HepG2 (cell line): ENCODE measurements around the gene TBL2. TPM values are rescaled to one million over a fixed set of nuclear protein-coding genes. Genes with fewer than 3 reads are reported as not detected.

Experiments used
- AKAP8 ChIP-seq: sonication (generic); formaldehyde crosslinking; IDR thresholded peaks from 2 replicates; pipeline ENCODE4 v1.5.1; 2020; ENCODE audit warnings: mild to moderate bottlenecking, missing genetic modification reagents
- ARID2 ChIP-seq: sonication (generic); formaldehyde crosslinking; IDR thresholded peaks from 2 replicates; pipeline ENCODE4 v1.8.1; 2022; ENCODE audit warnings: mild to moderate bottlenecking, missing genetic modification reagents, borderline replicate concordance
- ERF ChIP-seq: IDR thresholded peaks from 2 replicates; pipeline ENCODE4 v1.6.1; 2018; ENCODE audit warnings: missing biosample characterization, missing genetic modification reagents
- GZF1 ChIP-seq: sonication (generic); formaldehyde crosslinking; IDR thresholded peaks from 2 replicates; pipeline ENCODE4 v1.5.1; 2020; ENCODE audit warnings: mild to moderate bottlenecking, missing genetic modification reagents
- HIVEP1 ChIP-seq: sonication (generic); formaldehyde crosslinking; IDR thresholded peaks from 2 replicates; pipeline ENCODE4 v1.4.0; 2020; ENCODE audit warnings: mild to moderate bottlenecking, missing genetic modification reagents
- HNRNPLL ChIP-seq: fragments of 200-400 bp; formaldehyde crosslinking; IDR thresholded peaks from 2 replicates; pipeline ENCODE4 v1.6.1; 2017; ENCODE audit warnings: mild to moderate bottlenecking, low read depth, low read length; ENCODE audit not compliant: poor library complexity, severe bottlenecking
- HOXA7 ChIP-seq: sonication (generic); formaldehyde crosslinking; IDR thresholded peaks from 2 replicates; pipeline ENCODE4 v1.8.1; 2022; ENCODE audit warnings: mild to moderate bottlenecking, missing genetic modification reagents, moderate library complexity
- JUNB ChIP-seq: sonication (generic); formaldehyde crosslinking; IDR thresholded peaks from 2 replicates; pipeline ENCODE4 v1.8.0; 2022; ENCODE audit warnings: missing genetic modification reagents, mild to moderate bottlenecking, borderline replicate concordance
- KLF6 ChIP-seq: IDR thresholded peaks from 2 replicates; pipeline ENCODE4 v1.8.0; 2016; ENCODE audit warnings: missing biosample characterization, missing genetic modification reagents
- MTF1 ChIP-seq: sonication (generic); formaldehyde crosslinking; IDR thresholded peaks from 2 replicates; pipeline ENCODE4 v1.5.0; 2020; ENCODE audit warnings: missing genetic modification reagents
- MXI1 ChIP-seq: IDR thresholded peaks from 3 replicates; pipeline ENCODE4 v1.6.1; 2012; ENCODE audit warnings: low read depth, low read length, inconsistent platforms, borderline replicate concordance
- POGZ ChIP-seq: sonication (generic); formaldehyde crosslinking; IDR thresholded peaks from 2 replicates; pipeline ENCODE4 v1.4.0; 2020; ENCODE audit warnings: mild to moderate bottlenecking, missing genetic modification reagents
- RARG ChIP-seq: sonication (generic); formaldehyde crosslinking; IDR thresholded peaks from 2 replicates; pipeline ENCODE4 v1.4.0; 2020; ENCODE audit warnings: low read depth, mild to moderate bottlenecking, missing genetic modification reagents
- RXRA ChIP-seq: sonication (generic); formaldehyde crosslinking; IDR thresholded peaks from 2 replicates; pipeline ENCODE4 v1.5.1; 2020; ENCODE audit warnings: missing genetic modification reagents
- TOPORS ChIP-seq: sonication (generic); formaldehyde crosslinking; IDR thresholded peaks from 2 replicates; pipeline ENCODE4 v1.8.0; 2023; ENCODE audit warnings: mild to moderate bottlenecking, missing genetic modification reagents
- XBP1 ChIP-seq: sonication (generic); formaldehyde crosslinking; IDR thresholded peaks from 2 replicates; pipeline ENCODE4 v1.5.0; 2020; ENCODE audit warnings: missing genetic modification reagents
- ZFP36 ChIP-seq: fragments of 150-350 bp; IDR thresholded peaks from 2 replicates; pipeline ENCODE4 v1.6.1; 2018; ENCODE audit warnings: borderline replicate concordance, low read length, low read depth; ENCODE audit not compliant: partially characterized antibody
- ZFP41 ChIP-seq: sonication (generic); formaldehyde crosslinking; IDR thresholded peaks from 2 replicates; pipeline ENCODE4 v1.4.0; 2020; ENCODE audit warnings: mild to moderate bottlenecking, missing genetic modification reagents, borderline replicate concordance
- ZFY ChIP-seq: sonication (generic); formaldehyde crosslinking; IDR thresholded peaks from 2 replicates; pipeline ENCODE4 v1.4.0; 2020; ENCODE audit warnings: missing genetic modification reagents
- ZMYM4 ChIP-seq: sonication (generic); formaldehyde crosslinking; IDR thresholded peaks from 2 replicates; pipeline ENCODE4 v1.8.1; 2023; ENCODE audit warnings: mild to moderate bottlenecking, missing genetic modification reagents
- ZNF34 ChIP-seq: sonication (generic); formaldehyde crosslinking; IDR thresholded peaks from 2 replicates; pipeline ENCODE4 v1.4.0; 2020; ENCODE audit warnings: mild to moderate bottlenecking, missing genetic modification reagents, borderline replicate concordance
- ZNF607 ChIP-seq: sonication (generic); formaldehyde crosslinking; IDR thresholded peaks from 2 replicates; pipeline ENCODE4 v1.5.1; 2020; ENCODE audit warnings: missing genetic modification reagents, mild to moderate bottlenecking, borderline replicate concordance
- ZNF619 ChIP-seq: sonication (generic); formaldehyde crosslinking; IDR thresholded peaks from 2 replicates; pipeline ENCODE4 v1.4.0; 2020; ENCODE audit warnings: mild to moderate bottlenecking, missing genetic modification reagents
- ZNF703 ChIP-seq: sonication (generic); formaldehyde crosslinking; IDR thresholded peaks from 2 replicates; pipeline ENCODE4 v1.5.1; 2020; ENCODE audit warnings: missing genetic modification reagents, mild to moderate bottlenecking, moderate library complexity, borderline replicate concordance
- ZNF772 ChIP-seq: sonication (generic); formaldehyde crosslinking; IDR thresholded peaks from 2 replicates; pipeline ENCODE4 v1.5.0; 2020; ENCODE audit warnings: mild to moderate bottlenecking, missing genetic modification reagents
- polyA plus RNA-seq, 8 experiments: library from polyadenylated mRNA; depleted of rRNA in 3 of 8; stranded (reverse) in 7 of 8; unstranded in 1 of 8; fragments of >200 nt; fragmentation: Illumina TruSeq in 4 of 8; extraction: Trizol in 4 of 8; gene quantifications; 2 replicates each; pipeline versions ENCODE4 v1.2.1 to v1.2.3, GENCODE V29; 2011 to 2016; ENCODE audit warnings: low read depth in 4 of 8, missing spikeins in 1 of 8, mixed read lengths in 1 of 8; ENCODE audit not compliant: insufficient read depth in 1 of 8
- total RNA-seq, 5 experiments: library from RNA; depleted of rRNA; stranded (reverse); fragments of >200 nt; fragmentation: Illumina TruSeq; extraction: Trizol; gene quantifications; 2 replicates each; pipeline ENCODE4 v1.2.3, GENCODE V29; 2016; ENCODE audit warnings: low read depth in 1 of 5
- TF ChIP-seq, protein P1 (sequence below): sonication (generic); formaldehyde crosslinking; conservative IDR thresholded peaks from 2 replicates; pipeline ENCODE4 v1.8.0; 2022; ENCODE audit warnings: mild to moderate bottlenecking, moderate library complexity, missing genetic modification reagents
- TF ChIP-seq, protein P2 (sequence below): sonication (generic); formaldehyde crosslinking; IDR thresholded peaks from 2 replicates; pipeline ENCODE4 v1.4.0; 2020; ENCODE audit warnings: missing genetic modification reagents
- TF ChIP-seq, protein P3 (sequence below): sonication (generic); formaldehyde crosslinking; IDR thresholded peaks from 2 replicates; pipeline ENCODE4 v1.4.0; 2020; ENCODE audit warnings: missing genetic modification reagents

TBL2 gene
- total and polyA plus RNA-seq, 2 of the 13 experiments (the other 11 are each of a cell fraction or from before 2014, with no cell fraction given): 43.4 to 47.2 TPM

DNA sequence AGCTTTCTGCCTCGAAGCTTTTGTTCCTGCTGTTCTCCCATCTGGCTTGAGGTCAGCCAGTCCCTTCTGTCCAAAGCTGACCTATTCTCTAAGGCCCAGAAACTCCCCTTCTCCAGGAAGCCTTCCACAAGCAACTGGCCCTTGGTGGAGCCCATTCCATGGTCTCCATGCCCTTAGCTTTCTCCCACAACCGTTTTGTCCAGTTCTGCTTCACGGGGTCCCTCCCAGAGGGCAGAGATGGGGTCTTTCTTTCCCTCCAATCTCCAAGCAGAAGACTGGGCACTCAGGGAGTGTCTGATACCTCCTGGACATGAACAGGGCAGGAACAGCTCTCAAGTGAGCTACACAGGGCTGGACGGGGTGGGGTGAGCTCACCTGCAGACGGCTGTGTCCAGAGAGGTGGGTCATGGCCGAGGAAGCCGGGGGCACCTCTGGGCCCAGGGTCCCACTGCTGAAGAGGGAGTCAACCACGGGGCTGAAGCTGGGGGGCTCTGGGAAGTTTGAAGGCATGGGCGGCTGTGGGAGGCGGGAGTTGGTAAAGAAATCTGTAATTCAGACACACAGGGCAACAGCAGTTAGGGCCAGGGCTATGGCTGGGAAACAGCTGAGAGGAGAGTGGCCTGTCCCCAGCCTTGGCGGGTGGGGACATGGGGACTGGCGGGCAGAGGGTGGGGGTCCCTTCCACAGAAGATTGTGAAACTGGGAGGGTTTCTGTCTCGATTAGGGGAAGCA, 20.9 kb upstream of the TBL2 start (continued):
- TF ChIP-seq, protein P1, sequence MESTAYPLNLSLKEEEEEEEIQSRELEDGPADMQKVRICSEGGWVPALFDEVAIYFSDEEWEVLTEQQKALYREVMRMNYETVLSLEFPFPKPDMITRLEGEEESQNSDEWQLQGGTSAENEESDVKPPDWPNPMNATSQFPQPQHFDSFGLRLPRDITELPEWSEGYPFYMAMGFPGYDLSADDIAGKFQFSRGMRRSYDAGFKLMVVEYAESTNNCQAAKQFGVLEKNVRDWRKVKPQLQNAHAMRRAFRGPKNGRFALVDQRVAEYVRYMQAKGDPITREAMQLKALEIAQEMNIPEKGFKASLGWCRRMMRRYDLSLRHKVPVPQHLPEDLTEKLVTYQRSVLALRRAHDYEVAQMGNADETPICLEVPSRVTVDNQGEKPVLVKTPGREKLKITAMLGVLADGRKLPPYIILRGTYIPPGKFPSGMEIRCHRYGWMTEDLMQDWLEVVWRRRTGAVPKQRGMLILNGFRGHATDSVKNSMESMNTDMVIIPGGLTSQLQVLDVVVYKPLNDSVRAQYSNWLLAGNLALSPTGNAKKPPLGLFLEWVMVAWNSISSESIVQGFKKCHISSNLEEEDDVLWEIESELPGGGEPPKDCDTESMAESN (CRISPR knock-in tag): 0 out of 2 replicates have a peak, but pooled peaks have one; percentile 5
- TF ChIP-seq RXRA (CRISPR knock-in tag) (0 out of 2 replicates have a peak, but pooled peaks have one; percentile 30), ZFP36 (no peak), RARG (no peak), HOXA7 (CRISPR knock-in tag) (no peak), XBP1 (CRISPR knock-in tag) (0 out of 2 replicates have a peak, but pooled peaks have one; percentile 18), JUNB (CRISPR knock-in tag) (0 out of 2 replicates have a peak, but pooled peaks have one; percentile 1), ZFY (CRISPR knock-in tag) (no peak), GZF1 (CRISPR knock-in tag) (no peak), ARID2 (CRISPR knock-in tag) (0 out of 2 replicates have a peak, but pooled peaks have one; percentile 33), ZFP41 (CRISPR knock-in tag) (no peak), TOPORS (CRISPR knock-in tag) (peak; percentile 45; the same call in 1 of the 2 replicates), ERF (CRISPR knock-in tag) (no peak), HIVEP1 (CRISPR knock-in tag) (no peak), ZNF619 (CRISPR knock-in tag) (no peak), ZNF772 (CRISPR knock-in tag) (no peak), MTF1 (CRISPR knock-in tag) (no peak), ZNF607 (CRISPR knock-in tag) (no peak), ZMYM4 (CRISPR knock-in tag) (peak; percentile 36; the same call in 1 of the 2 replicates), ZNF703 (CRISPR knock-in tag) (no peak), AKAP8 (CRISPR knock-in tag) (peak; percentile 79), POGZ (CRISPR knock-in tag) (no peak), KLF6 (CRISPR knock-in tag) (no peak), HNRNPLL (peak; percentile 52), ZNF34 (CRISPR knock-in tag) (no peak), MXI1 (no peak)
- TF ChIP-seq, protein P2, sequence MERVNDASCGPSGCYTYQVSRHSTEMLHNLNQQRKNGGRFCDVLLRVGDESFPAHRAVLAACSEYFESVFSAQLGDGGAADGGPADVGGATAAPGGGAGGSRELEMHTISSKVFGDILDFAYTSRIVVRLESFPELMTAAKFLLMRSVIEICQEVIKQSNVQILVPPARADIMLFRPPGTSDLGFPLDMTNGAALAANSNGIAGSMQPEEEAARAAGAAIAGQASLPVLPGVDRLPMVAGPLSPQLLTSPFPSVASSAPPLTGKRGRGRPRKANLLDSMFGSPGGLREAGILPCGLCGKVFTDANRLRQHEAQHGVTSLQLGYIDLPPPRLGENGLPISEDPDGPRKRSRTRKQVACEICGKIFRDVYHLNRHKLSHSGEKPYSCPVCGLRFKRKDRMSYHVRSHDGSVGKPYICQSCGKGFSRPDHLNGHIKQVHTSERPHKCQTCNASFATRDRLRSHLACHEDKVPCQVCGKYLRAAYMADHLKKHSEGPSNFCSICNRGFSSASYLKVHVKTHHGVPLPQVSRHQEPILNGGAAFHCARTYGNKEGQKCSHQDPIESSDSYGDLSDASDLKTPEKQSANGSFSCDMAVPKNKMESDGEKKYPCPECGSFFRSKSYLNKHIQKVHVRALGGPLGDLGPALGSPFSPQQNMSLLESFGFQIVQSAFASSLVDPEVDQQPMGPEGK (CRISPR knock-in tag): 0 out of 2 replicates have a peak, but pooled peaks have one; percentile 52
- TF ChIP-seq, protein P3, sequence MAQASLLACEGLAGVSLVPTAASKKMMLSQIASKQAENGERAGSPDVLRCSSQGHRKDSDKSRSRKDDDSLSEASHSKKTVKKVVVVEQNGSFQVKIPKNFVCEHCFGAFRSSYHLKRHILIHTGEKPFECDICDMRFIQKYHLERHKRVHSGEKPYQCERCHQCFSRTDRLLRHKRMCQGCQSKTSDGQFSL (CRISPR knock-in tag): 0 out of 2 replicates have a peak, but pooled peaks have one; percentile 11
